K562 (cell line): ENCODE data around the gene GNGT2. TPM values are rescaled to one million over a fixed set of nuclear protein-coding genes. Genes with fewer than 3 reads are reported as not detected.

ENCODE experiments used
- ATAC-seq: fragments of 200-7000 bp; cut with Tn5 transposase; 3 replicates; pipeline ENCODE4 v1.9.1; 2020; ENCODE audit warnings: moderate library complexity
- BruUV-seq: library from RNA; stranded (reverse); fragments of 400-500 nt; replicated peaks from 2 replicates; lab custom pipeline; 2021; lab: Mats Ljungman, UMichigan
- CTCF ChIA-PET: fragments of 300-600 bp; formaldehyde crosslinking; extraction: SDS; loops from one replicate; lab custom pipeline; 2021; ENCODE audit warnings: low intra/inter-chr PET ratio; lab: Yijun Ruan, JAX
- POLR2A ChIA-PET: fragments of 300-600, 350-650 bp; sonication (Branson Sonifier 250); formaldehyde crosslinking; extraction: SDS; loops from one replicate; lab custom pipeline; 2021; ENCODE audit warnings: antibody characterized with exemption, inconsistent platforms; lab: Yijun Ruan, JAX
- DNase-seq, 4 experiments: peaks; one replicate each; pipeline versions ENCODE4 v3.0.0 to v3.0.0-alpha.2; 2011 to 2018; ENCODE audit warnings: low spot score in 3 of 4, mixed read lengths in 3 of 4; ENCODE audit errors: extremely low read depth in 1 of 4
- FAIRE-seq: peaks from 2 replicates; lab custom pipeline; 2011; peaks lifted over from hg19 to GRCh38; lab: Jason Lieb, UNC
- H2AFZ ChIP-seq: 2 replicates; pipeline ENCODE4 v1.6.0; 2011; ENCODE audit warnings: low read depth, low read length, control low read depth, inconsistent platforms
- H3K27ac ChIP-seq: fragments of 200-600 bp; 3 replicates; pipeline ENCODE4 v1.8.0; 2011; ENCODE audit warnings: low read depth, mild to moderate bottlenecking, control low read depth, inconsistent platforms, low read length, moderate library complexity, mixed read lengths; ENCODE audit errors: extremely low read depth
- H3K27me3 ChIP-seq, 2 experiments: fragments of 300-600 bp in 1 of 2; 2 replicates in 1 of 2; 3 replicates in 1 of 2; pipeline versions ENCODE4 v1.6.0 to v1.8.0; 2011; ENCODE audit warnings: inconsistent platforms in 2 of 2, low read length in 2 of 2, mild to moderate bottlenecking in 1 of 2, mixed read lengths in 1 of 2, moderate library complexity in 1 of 2; ENCODE audit not compliant: control insufficient read depth in 2 of 2, insufficient read depth in 2 of 2
- H3K36me3 ChIP-seq: fragments of 300-600 bp; 3 replicates; pipeline ENCODE4 v1.8.0; 2011; ENCODE audit warnings: mild to moderate bottlenecking, low read length, inconsistent platforms; ENCODE audit not compliant: control insufficient read depth, insufficient read depth
- H3K4me1 ChIP-seq, 2 experiments: fragments of 200-600 bp in 1 of 2; replicated peaks in 1 of 2; 2 replicates in 1 of 2; 3 replicates in 1 of 2; pipeline versions ENCODE4 v1.5.1 to v1.8.0; 2011; ENCODE audit warnings: inconsistent platforms in 2 of 2, low read length in 2 of 2, mild to moderate bottlenecking in 1 of 2, mixed read lengths in 1 of 2, moderate library complexity in 1 of 2; ENCODE audit not compliant: control insufficient read depth in 2 of 2, insufficient read depth in 2 of 2
- H3K4me2 ChIP-seq: 2 replicates; pipeline ENCODE4 v1.6.1; 2011; ENCODE audit warnings: low read length, control low read depth, inconsistent platforms, mixed read lengths; ENCODE audit not compliant: insufficient read depth
- H3K4me3 ChIP-seq: fragments of 200-600 bp; sonication (generic), shearing (Covaris generic); 2 replicates; pipeline ENCODE4 v1.5.1; 2016; ENCODE audit warnings: control low read depth, inconsistent platforms
- H3K79me2 ChIP-seq: fragments of 200-600 bp; 3 replicates; pipeline ENCODE4 v1.8.0; 2011; ENCODE audit warnings: low read length, inconsistent platforms; ENCODE audit not compliant: control insufficient read depth, insufficient read depth
- H3K9ac ChIP-seq, 2 experiments: 2 replicates each; pipeline versions ENCODE4 v1.6.0 to v1.6.1; 2011; ENCODE audit warnings: low read depth in 2 of 2, low read length in 2 of 2, control low read depth in 1 of 2, inconsistent platforms in 1 of 2, mild to moderate bottlenecking in 1 of 2, mixed read lengths in 1 of 2; ENCODE audit not compliant: insufficient read depth in 1 of 2
- H3K9me1 ChIP-seq: one replicate; pipeline ENCODE4 v1.6.0; 2011; ENCODE audit warnings: inconsistent platforms, mild to moderate bottlenecking, low read length, moderate library complexity; ENCODE audit not compliant: control insufficient read depth, insufficient read depth
- H3K9me3 ChIP-seq: replicated peaks from 2 replicates; pipeline ENCODE4 v1.5.1; 2011; ENCODE audit warnings: low read depth, low read length, inconsistent platforms; ENCODE audit not compliant: control insufficient read depth, insufficient read depth
- H4K20me1 ChIP-seq: replicated peaks from 2 replicates; pipeline ENCODE4 v1.6.1; 2011; ENCODE audit warnings: low read length, inconsistent platforms, mixed read lengths; ENCODE audit not compliant: control insufficient read depth, insufficient read depth
- MEF2D ChIP-seq: conservative IDR thresholded peaks from 2 replicates; pipeline ENCODE4 v1.6.1; 2016; ENCODE audit warnings: low read depth, missing genetic modification characterization, missing compliant biosample characterization
- PKNOX1 ChIP-seq: fragments of 450-650 bp; IDR thresholded peaks from 2 replicates; pipeline ENCODE4 v1.6.1; 2016
- PML ChIP-seq: IDR thresholded peaks from 2 replicates; pipeline ENCODE4 v1.6.1; 2012; ENCODE audit warnings: low read length, inconsistent platforms
- SNAPC5 ChIP-seq: fragments of 250-450 bp; sonication (Bioruptor Pico); IDR thresholded peaks from 2 replicates; pipeline ENCODE4 v1.8.0; 2021; ENCODE audit warnings: moderate library complexity, mild to moderate bottlenecking, inconsistent platforms
- ZFP91 ChIP-seq: sonication (generic); formaldehyde crosslinking; IDR thresholded peaks from 2 replicates; pipeline ENCODE4 v1.8.0; 2022; ENCODE audit warnings: mild to moderate bottlenecking, missing genetic modification reagents
- ZFX ChIP-seq: sonication (generic); formaldehyde crosslinking; IDR thresholded peaks from 2 replicates; pipeline ENCODE4 v1.8.0; 2022; ENCODE audit warnings: mild to moderate bottlenecking, missing genetic modification reagents, moderate library complexity
- ZNF146 ChIP-seq: IDR thresholded peaks from one replicate; pipeline ENCODE4 v1.6.1; 2018; ENCODE audit warnings: missing compliant biosample characterization; ENCODE audit not compliant: unreplicated experiment
- ZNF253 ChIP-seq: fragments of 250-450 bp; sonication (Bioruptor Pico); conservative IDR thresholded peaks from 2 replicates; pipeline ENCODE4 v1.6.1; 2021; ENCODE audit warnings: mild to moderate bottlenecking
- ZNF699 ChIP-seq: fragments of 250-450 bp; sonication (Bioruptor Pico); IDR thresholded peaks from 2 replicates; pipeline ENCODE4 v1.8.0; 2021; ENCODE audit warnings: mild to moderate bottlenecking, moderate library complexity; ENCODE audit not compliant: insufficient replicate concordance
- WGBS: fragments of 100-300 bp; shearing (Covaris generic); methylation state at CpG from one replicate; pipeline ENCODE4 v1.1.6; 2016; ENCODE audit warnings: low coverage, mixed read lengths; ENCODE audit not compliant: insufficient coverage; ENCODE audit errors: missing lambda C conversion rate; 5-methylcytosine and 5-hydroxymethylcytosine counted together
- in situ Hi-C: fragments of 300-500 bp; cut with MboI; formaldehyde crosslinking; loops from 4 replicates; pipeline ENCODE4 v1.15.0; 2018; ENCODE audit warnings: inconsistent platforms, mixed read lengths
- intact Hi-C: fragments of 100-400 bp; cut with micrococcal nuclease; formaldehyde crosslinking; loops from 2 replicates; pipeline ENCODE4 v1.14.2; 2022
- polyA plus RNA-seq, 8 experiments: library from polyadenylated mRNA; depleted of rRNA in 4 of 8; stranded (reverse) in 5 of 8; unstranded in 3 of 8; fragments of >200 nt; fragmentation: Nextera tagmentation in 2 of 8; fragmentation: Illumina TruSeq in 1 of 8; extraction: Ambion mirVana in 2 of 8; extraction: Trizol in 1 of 8; gene quantifications; 2 replicates each; pipeline versions ENCODE4 v1.2.1 to v1.2.3, GENCODE V29; 2011 to 2014; ENCODE audit warnings: inconsistent platforms in 1 of 8, missing spikeins in 1 of 8
- total RNA-seq, 7 experiments: library from RNA; depleted of rRNA in 6 of 7; stranded (reverse); fragments of >200 nt in 6 of 7; fragmentation: Illumina TruSeq in 2 of 7; extraction: Trizol in 2 of 7; gene quantifications; 2 replicates each; pipeline versions ENCODE4 v1.2.1 to v1.2.3, GENCODE V29; 2011 to 2021; ENCODE audit warnings: low replicate concordance in 1 of 7

GNGT2 gene
- total and polyA plus RNA-seq, 9 of the 15 experiments (the other 6 are each of a cell fraction or from before 2014, with no cell fraction given), result not detected

- TF ChIP-seq SNAPC5, result no peak
- no peak for TF ChIP-seq ZNF253 (CRISPR knock-in tag)
These were observed 18.9 kb downstream of the GNGT2 start (continued) for GRCh38 chr17:49191409-49191916.

DNA sequence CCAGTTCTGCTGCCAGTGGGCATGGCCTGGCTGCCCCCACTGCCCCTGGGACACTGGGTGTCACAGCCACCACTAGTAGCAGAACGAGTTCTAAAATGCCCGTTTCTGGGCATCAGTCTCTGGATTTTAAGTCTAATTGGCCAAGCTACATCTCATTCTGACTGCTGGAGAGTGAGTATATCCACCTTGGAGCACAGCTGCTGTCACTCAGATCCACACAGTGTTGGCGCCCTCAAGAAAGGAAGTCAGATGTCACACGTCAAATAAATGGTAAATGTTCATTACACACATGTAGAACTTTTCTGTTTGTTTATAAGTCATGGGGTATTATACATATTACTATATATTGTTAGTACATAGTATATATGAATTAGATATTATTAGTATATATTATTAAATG is 19.4 kb downstream of the GNGT2 start:
- Histone ChIP-seq H3K9ac (peak overlapping the region in 1 of 2 experiments; percentile 14; a peak in 1 of 4 replicates), H3K27me3 (no peaks in the 10 kb centered on the region), H3K36me3 (no peaks in the 10 kb centered on the region), H3K27ac (no peak overlapping the region), H3K9me3 (0 out of 2 replicates have a peak, but pooled peaks cover 2% of the 10 kb centered on the region), H3K4me1 (peaks cover 7 to 9% of the 10 kb centered on the region in 2 experiments; a peak in 3 of 5 replicates), H3K79me2 (no peaks in the 10 kb centered on the region), H3K9me1 (no peaks in the 10 kb centered on the region), H4K20me1 (no peaks in the 10 kb centered on the region), H2AFZ (peak overlapping the region; percentile 17; the same call in 1 of the 2 replicates), H3K4me3 (no peak overlapping the region), H3K4me2 (no peak overlapping the region)
- POLR2A ChIA-PET, result interaction anchor here (0.7 to 1.7 kb wide), 3 partner anchors 9 to 30 kb away, joined by 3 to 9 read pairs (median 3); no protein-coding TSS in a partner anchor
- WGBS, result 67% methylated on average over 4 of the region's 4 CpGs
- BruUV-seq, result no TSS peak
- CTCF ChIA-PET, result interaction anchor here (1.5 kb wide), 1 partner anchor 11 kb away, joined by 4 read pairs; no protein-coding TSS in a partner anchor
- ATAC-seq, result no peak
- peak in 1 of 4 experiments; percentile 21 for DNase-seq
- no peak for FAIRE-seq
- intact Hi-C loops, result loop anchor here (5.0 kb wide), 2 partner anchors 36 to 299 kb away; partner anchors contain the start of gene ATP5MC1
- in situ Hi-C loops, result no loop called here
- TF ChIP-seq ZNF146 (CRISPR knock-in tag) (no peak), PKNOX1 (peak; percentile 68), ZFX (CRISPR knock-in tag) (no peak), PML (no peak), ZFP91 (CRISPR knock-in tag) (no peak), ZNF699 (no peak), MEF2D (tag) (no peak)
